GM18858 (cell line): ENCODE data around the gene MIPEP.
A peak's percentile ranks its signal among the peaks of the same experiment; 100 is the strongest.
"Not testable (repeated sequence)": the region's sequence is repeated elsewhere in the genome, so short reads cannot be mapped to it uniquely, and the experiment has no call there.

Experiments
- ATAC-seq: cut with Tn5 transposase; IDR thresholded peaks from one replicate; pipeline ENCODE4 v1.9.1; 2021; ENCODE audit not compliant: unreplicated experiment

The MIPEP gene

DNA sequence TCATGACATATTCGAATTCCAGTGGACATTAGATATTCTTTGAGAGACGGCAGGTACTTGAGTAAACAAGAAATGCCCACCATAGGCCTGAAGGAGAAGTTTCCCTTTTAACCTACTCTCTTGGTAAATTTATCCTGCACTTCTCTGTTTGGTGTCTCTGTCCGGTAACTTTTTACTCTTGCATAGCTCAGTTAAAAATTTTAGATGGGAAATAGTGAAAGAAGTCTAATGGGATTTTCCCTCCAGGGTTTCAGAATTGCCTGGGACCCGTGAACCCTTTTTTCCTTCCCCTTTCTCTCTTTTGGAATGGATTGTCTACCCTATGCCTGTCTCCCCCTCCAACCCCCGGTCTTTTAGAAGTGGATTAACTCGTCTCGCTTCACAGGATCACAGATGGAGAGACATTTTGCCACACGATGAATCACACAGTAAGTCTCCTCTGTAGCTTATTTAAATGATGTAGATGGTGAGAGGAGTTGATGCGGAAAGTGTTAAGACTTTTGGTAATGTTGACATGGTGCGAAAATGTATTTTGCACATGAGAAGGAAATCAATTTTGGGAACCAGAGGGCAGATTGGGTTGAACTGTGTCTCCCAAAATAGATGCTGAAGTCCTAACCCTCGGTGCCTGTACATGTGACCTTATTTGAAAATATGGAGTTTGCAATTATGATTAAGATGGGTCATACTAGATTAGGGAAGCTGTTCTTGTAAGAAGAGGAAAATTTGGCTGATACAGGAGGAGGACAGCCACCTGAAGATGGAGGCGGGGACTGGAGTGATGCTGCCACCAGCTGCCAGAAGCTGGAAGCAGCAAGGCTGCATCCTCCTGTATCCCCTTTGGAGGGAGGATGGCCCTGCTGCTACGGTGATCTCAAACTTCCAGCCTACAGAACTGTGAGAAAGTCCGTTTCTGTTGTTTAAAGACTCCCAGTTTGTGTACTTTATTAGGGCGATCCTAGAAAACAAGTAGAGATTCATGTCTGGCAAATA, 711 bp upstream of the MIPEP start:
- ATAC-seq = peak; percentile 3

DNA sequence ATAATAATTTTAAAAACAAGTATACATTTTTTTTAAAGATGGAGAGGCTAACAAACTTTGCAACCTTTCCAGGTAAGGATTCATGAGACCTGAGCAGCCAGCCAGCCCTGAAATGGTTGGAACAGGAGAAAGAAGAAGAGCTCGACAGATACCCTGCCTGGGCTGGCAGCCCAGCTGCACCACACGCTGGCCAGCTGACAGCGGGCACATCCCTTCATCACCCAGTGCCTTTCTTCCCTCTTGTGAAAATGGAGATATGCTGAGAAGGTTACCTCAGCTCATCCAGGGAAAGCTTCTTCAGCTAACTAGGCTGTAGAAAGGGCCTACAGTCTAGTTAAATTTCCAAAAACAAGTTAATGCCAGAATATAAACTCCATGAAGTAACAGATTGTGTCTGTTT, 4.8 kb downstream of the MIPEP start:
- not testable (repeated sequence) for ATAC-seq

DNA sequence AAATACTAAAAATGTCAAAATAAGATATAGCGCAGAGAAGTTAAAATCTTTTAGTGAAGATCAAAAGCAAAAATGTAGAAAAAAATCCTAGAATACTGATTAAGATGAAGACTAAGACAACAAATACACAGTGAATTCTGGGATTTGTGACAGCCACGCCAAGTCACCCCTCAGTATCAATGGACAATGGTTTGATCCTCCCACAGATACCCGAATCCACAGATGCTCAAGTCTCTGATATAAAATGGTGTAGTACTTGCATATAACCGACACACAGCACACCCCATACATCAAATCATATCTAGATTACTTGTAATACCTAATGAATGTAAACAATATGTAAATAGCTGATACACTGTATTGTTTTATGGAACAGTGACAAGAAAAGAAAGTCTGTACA, 5.9 kb downstream of the MIPEP start:
- no peak for ATAC-seq

DNA sequence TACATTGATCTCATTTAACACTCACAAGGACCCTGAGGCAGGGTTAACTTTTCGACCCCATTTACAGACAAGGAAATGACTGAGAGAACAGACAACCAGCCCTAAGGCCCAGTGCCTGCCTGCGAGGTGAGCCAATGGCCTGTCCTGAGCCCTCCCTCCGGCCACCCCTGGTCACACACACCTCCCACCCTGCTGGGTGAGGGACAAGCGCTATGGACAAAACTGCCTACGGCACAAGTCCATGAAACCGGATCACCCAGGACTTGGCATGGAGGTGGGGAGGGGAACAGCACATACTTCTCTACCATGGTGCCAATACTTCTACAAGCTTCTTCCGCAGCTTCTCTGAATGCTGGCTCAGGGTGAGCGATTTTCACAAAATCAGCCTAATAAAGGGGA, 7.8 kb downstream of the MIPEP start:
- not testable (repeated sequence) for ATAC-seq

DNA sequence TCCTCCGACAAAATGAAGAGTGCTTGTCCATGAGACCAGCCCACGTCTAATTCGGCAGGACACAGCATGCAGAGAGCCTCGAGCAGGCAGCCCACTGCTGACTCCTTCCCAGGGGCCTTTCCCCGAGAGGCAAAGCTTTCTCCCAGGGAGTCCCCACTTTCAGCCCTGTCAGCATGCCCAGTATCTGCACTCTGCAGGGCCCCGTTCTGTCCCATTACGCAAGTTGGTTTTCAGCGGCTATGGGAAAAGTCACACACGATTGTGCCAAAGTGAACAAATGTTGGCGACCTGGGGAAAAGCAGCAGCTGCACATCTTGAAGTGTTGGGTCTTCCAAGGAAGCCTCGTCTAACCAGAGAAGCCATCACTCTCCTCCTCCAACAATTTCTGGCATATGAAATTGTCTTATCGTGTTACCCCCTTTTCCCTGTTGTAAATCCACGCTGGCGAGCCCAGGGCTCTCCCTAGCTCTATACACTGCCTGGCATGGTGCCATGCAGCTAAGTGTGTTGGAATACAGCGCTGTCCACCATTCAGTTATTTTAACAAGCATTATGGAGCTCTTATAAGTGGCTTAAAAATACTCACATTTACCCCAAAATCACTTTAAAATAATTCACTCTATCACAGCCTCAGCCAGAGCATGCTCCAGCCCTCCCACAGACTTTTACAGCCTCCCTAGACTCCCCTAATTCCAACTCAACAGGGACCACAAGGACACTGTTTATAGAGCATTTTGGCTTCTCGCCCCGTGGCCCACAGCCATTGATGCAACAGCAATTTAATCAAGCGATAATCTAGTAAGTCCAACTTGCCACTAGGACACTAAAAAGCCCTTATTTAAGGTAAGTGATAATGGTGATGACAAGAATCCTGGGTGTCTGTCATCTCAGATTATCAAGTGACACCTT, 8.5 kb downstream of the MIPEP start:
- ATAC-seq = not testable (repeated sequence)

DNA sequence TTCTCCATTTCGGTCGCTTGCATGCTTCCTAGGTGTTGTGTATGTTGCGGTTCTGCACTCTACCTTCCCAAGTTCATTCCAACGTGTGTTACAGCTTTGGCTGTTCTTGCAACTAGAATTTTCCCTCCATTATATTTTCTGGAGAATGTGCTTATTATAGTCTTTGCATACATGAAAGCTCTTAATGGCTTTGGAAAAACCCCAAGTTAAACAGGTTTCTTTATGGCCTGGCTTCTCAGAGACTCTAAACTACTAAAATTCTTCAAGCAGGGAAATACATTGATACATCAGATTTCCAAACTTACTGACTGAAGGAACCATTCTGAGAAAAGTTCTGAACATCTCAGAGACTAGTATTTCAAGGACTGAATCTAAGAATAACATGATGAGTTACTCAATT, 11.9 kb downstream of the MIPEP start:
- no peak for ATAC-seq

DNA sequence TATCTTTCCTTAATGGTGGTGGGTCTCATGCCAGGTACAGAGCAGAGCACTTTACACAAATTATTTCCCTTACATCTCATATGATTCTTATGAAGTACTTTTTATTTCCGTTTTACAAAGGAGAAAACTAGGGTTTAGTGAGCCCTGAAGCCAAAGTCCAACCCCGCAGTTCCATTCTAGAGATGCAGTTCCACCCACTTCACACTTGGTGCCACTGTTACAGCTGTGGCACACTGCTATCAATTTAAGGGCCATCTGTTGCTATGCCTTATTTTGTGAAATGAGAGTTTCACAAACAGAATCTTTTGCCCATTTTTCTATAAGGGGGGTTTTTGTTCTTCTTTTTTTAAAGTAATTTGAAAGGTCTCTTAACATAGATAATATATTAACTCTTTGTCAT, 12.9 kb downstream of the MIPEP start:
- ATAC-seq = no peak

DNA sequence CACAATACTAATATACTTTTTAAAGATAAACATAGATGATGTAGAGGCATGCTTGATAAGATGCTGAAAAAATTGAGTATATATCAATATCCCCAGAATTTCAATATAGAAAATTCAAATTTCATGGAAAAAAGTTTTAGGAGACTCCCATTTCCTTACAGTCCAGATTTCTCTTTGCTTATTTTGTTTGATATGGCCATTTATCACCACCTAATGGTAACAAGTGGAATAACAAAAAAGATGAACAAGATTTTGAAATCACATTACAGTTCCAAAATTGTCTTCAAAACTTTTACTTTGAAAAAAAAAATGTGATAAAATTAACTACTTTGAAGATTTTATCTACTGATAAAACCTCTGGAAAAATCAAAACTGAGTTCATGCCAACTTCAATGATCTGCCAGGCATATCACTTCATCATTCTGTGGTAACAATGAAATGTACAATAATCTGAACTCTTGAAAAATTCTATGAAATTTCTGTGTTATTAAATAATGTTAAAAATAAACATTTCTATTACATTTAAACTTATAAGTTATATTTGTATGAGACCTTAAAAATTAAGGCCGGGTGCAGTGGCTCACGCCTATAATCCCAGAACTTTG, 17.5 kb downstream of the MIPEP start:
- ATAC-seq = no peak

DNA sequence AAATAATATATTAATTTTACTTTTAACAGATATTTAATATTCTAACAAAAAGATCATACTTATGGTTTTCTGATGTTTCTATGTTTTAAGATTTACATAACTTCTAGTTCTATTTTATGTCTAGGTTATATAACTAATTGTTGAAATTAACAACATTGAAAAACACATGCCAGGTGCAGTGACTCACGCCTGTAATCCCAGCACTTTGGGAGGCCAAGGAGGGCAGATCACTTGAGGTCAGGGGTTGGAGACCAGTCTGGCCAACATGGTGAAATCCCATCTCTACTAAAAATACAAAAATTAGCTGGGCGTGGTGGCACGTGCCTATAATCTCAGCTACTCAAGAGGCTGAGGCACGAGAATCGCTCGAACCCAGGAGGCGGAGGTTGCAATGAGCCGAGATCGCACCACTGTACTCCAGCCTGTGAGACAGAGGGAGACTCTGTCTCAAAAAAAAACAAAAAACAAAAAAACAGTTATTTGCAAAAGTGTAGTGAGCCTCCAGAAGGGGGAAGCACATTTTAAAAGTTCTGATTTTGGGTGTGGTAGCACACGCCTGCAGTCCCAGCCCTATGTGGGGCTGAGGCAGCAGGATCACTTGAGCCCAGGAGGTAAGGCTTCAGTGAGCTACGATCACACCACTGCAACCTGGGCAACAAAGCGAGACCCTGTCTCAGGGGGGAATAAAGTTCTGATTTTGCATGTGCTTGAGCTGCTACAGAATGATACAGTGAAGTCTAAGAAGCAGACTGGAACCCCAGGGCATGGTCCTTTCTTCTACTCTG, 18.7 kb downstream of the MIPEP start:
- no peak for ATAC-seq

DNA sequence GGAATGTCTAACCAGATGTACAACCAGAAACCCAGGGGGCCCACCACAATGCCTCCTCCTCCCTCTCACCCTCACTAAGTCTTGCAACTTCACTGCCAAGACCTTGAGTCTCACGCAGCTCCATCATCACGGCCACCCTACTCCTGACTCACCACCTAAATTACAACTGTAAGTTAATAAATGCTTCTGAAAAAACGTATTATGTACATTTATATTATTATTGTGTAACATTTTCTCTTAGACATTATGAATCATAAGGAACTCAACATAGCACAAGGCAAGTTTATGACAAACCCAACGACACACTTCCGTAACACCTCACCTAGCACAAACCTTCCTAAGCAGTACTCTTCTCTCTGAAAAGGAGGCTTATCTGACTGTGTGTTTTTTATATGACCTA, 20.7 kb downstream of the MIPEP start:
- ATAC-seq = no peak

DNA sequence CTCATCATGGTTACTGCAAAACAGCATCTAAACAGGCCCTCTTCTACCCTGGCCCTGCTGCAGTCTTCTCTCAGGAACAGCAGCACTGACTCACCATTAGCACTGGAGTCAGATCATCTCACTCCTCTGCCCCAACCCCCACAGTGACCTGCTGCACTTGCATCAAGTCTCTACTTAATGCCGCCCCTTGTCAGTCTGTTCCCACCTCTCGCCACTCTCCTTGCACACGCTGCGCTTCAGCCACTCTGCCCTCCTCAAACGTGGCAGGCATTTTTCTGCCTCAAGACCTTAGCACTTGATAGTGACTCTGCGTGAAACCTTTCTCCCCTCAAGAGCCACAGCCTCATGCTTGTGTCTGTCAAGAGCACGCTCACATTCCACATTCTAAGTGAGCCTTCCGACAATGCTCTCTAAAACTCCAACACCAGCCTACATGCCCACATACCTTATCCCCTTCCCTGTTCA, 22.1 kb downstream of the MIPEP start:
- ATAC-seq = no peak

DNA sequence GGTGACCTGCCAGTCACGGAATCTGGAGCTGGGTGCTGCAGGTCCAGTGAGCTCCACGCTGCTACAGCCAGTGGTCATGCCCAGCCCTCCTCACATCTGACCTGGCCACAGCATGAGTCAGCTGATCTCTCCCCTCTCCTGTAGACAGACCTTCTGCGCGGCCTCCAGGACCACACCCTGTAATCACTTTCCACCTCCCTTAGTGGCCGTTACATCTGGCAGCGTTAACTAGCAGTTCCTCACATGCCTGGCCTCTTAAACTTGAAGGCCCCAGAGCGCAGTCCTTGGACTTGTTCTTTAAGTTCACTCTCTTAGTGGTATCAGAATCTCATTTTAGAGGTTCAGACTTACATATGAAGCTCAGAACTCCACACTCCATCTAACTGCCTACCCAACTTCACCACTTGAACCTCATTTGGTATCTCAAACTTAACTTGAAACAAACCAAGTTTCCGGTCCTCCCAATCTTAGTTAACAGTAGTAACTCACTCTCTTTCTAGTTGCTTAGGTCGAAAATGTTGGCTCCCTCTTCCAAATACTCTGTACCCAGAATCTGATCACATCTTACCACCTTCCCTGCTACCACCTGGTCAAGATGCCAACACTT, 22.7 kb downstream of the MIPEP start:
- no peak for ATAC-seq

DNA sequence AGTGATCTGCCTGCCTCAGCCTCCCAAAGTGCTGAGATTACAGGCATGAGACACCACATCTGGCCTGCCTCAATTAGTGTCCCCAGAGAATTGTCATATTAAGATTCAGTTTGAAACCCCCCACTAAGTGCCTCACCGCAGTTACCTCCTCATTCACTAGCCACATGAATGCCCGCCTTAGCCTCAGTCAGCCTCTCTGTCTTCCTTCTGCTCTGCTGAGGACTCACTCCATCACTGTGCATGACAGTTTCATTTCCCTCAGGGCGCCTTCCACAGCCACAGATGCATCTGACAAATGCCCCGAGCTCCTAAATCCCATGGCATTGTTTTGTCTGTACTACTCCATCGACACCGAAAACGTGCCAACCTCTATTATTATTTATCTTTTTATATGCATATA, 23.3 kb downstream of the MIPEP start:
- no peak for ATAC-seq

DNA sequence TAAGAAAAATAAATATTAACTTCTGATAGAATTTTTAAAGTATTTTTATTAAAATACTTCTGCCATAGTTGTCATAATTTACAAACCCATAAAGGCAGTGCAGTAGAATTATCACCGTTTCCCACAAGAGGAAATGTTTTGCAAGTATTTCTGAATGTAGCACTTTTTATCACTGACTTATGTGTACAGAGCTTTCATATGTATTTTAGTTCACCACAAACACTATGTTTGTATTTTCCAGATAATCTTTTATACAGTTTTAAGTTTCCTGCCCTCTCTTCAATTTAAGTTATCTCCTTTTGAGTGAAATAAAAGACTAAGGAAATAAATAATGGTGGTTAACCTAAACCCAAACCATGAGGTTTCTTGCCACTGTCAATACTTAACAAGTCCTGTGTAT, 24.2 kb downstream of the MIPEP start:
- ATAC-seq = no peak

GRCh38 chr13:23861310-23861709, 27.9 kb downstream of the MIPEP start:
- no peak for ATAC-seq

DNA sequence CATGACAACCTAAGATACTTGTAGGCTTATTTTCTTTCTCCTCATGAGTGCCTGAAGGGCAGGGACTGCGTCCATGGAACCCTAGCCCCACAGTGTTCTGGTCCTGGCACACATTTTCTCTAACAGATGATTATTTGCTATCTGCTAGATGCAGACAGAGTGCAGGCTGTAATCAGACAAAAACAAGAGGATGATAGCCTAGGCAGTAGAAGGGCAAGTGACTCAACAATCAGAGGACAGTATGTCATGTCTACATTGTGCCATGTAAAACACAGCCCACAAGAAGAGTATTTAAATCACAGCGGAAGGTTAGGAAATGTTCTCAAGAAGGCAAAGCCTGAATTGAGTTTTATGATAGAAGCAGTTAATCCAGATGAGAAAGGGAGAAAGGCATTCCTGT, 29.3 kb downstream of the MIPEP start:
- no peak for ATAC-seq

GRCh38 chr13:23859455-23859854, 29.7 kb downstream of the MIPEP start:
- no peak for ATAC-seq

GRCh38 chr13:23858546-23858945, 30.7 kb downstream of the MIPEP start:
- ATAC-seq = no peak

DNA sequence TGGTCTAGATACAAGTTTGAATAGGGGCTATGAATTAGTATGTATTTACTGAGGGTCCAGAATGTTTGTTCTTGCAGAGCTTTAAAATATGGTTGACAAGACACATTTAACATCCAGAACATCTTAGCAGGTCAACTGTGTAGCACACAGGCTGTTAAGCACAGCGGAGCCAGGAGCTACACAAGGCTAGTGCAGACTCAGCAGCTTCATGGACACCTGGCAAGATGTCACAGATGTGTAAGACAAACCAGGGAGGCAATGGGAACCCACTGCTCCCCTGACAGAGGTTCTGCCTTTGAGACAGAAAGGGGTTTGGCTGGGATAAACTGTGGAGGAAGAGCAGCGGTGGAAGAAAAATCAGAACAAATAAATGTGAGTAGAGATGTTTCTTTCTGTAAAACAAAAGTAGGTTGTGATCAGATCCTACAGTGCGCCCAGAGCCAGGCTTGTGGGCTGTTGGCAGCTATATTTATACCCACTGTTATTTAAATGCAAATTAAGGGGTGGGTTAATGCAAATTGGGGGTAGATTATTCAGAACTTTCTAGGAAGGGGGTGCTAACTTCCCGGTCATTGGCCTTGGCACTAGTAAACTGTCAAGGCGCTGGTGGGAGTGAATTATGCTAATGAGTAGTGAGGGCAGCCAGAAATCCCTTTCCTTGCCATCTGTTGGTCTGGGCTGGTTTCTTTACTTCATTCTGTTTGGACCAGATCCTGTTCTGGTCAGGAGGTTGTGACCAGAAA, 33.0 kb downstream of the MIPEP start:
- no peak for ATAC-seq
